Measurements from ENCODE around the gene DOCK6.
A peak's percentile ranks its signal among the peaks of the same experiment; 100 is the strongest.
"Not testable (repeated sequence)": the region's sequence is repeated elsewhere in the genome, so short reads cannot be mapped to it uniquely, and the experiment has no call there.

Gene DOCK6

GRCh38 chr19:11169896-11170678 lies 92.2 kb downstream of the DOCK6 start:
- DNase-seq: no peak

- DNase-seq: no peak
Observed at GRCh38 chr19:11168568-11168967, 93.8 kb downstream of the DOCK6 start.

- no peak for DNase-seq
Observed at GRCh38 chr19:11166281-11167142, 95.8 kb downstream of the DOCK6 start.

- no peak for DNase-seq
Observed at GRCh38 chr19:11165486-11166030, 96.8 kb downstream of the DOCK6 start.

GRCh38 chr19:11164879-11165406 lies 97.4 kb downstream of the DOCK6 start:
- no peak for DNase-seq

GRCh38 chr19:11164296-11164695 lies 98.0 kb downstream of the DOCK6 start:
- no peak for DNase-seq

GRCh38 chr19:11160440-11160768 lies 101.9 kb downstream of the DOCK6 start:
- DNase-seq: not testable (repeated sequence)

- DNase-seq: no peak
Observed at GRCh38 chr19:11159598-11160439, 102.5 kb downstream of the DOCK6 start.

GRCh38 chr19:11155373-11156120 lies 106.8 kb downstream of the DOCK6 start, which contains the start of gene SPC24:
TSS of gene SPC24 (minus strand) at chr19:11155782. CDS start at chr19:11155776, 6 bp downstream.
- DNase-seq: peak; percentile 73

GRCh38 chr19:11154683-11155047 lies 107.7 kb downstream of the DOCK6 start:
- DNase-seq: no peak

GRCh38 chr19:11152318-11153062 lies 109.8 kb downstream of the DOCK6 start:
- DNase-seq: no peak

GRCh38 chr19:11151181-11151580 lies 111.1 kb downstream of the DOCK6 start:
- DNase-seq: no peak

Measured in activated T-cell treated with anti-CD3 and anti-CD28 coated beads for 4 hours (primary cell).